Lower leg skin (tissue), 4 donors: ENCODE data around the gene TIGD1. TPM values are rescaled to one million over a fixed set of nuclear protein-coding genes. Genes with fewer than 3 reads are reported as not detected.

ENCODE experiments used
- DNase-seq, 2 donors: peaks; one replicate each; pipeline ENCODE4 v3.0.0-alpha.2; 2019; ENCODE audit warnings: low spot score in 2 of 2
- H3K4me3 ChIP-seq: fragments of 200-600 bp; sonication (generic); 2 replicates; pipeline ENCODE4 v1.5.1; 2017; ENCODE audit warnings: mild to moderate bottlenecking, low read depth; ENCODE audit not compliant: poor library complexity, severe bottlenecking
- CTCF ChIP-seq, 3 donors: fragments of 450-650 bp; IDR thresholded peaks; one replicate each; pipeline ENCODE4 v1.5.1; 2016; ENCODE audit warnings: antibody characterized with exemption in 3 of 3, mild to moderate bottlenecking in 3 of 3, moderate library complexity in 2 of 3
- POLR2A ChIP-seq, 2 donors: fragments of 450-650 bp; IDR thresholded peaks; one replicate each; pipeline ENCODE4 v1.6.1; 2016 to 2017; ENCODE audit warnings: antibody characterized with exemption in 2 of 2, mild to moderate bottlenecking in 1 of 2, moderate library complexity in 1 of 2
- WGBS, 2 donors: methylation state at CpG; one replicate each; pipeline ENCODE4 v1.1.5; 2018; 5-methylcytosine and 5-hydroxymethylcytosine counted together
- intact Hi-C: fragments of 100-400 bp; cut with DNase I; formaldehyde crosslinking; loops from one replicate; pipeline ENCODE4 v1.15.0; 2023; ENCODE audit warnings: low total_unique reads
- total RNA-seq, 4 donors: library from RNA; depleted of rRNA; stranded (reverse); fragments of >200 nt; gene quantifications; one replicate each; pipeline ENCODE4 v1.1.0, GENCODE V29; 2016

TIGD1 gene
- total RNA-seq, 4 donors from 2014 or later = 2.2 to 5.4 (median 5.1) TPM

GRCh38 chr2:232525791-232526371 lies 24.5 kb downstream of the TIGD1 start, which contains the start of gene CHRND:
TSS of gene CHRND (plus strand) at chr2:232526160. CDS start at chr2:232526216, 56 bp downstream.
- TF ChIP-seq CTCF (IDR thresholded peaks at IDR 0.05) (no peak), POLR2A (IDR thresholded peaks at IDR 0.05) (no peak)

GRCh38 chr2:232525199-232525598 lies 25.2 kb downstream of the TIGD1 start:
- WGBS, 2 donors = 72 to 97% methylated on average over 6 to 12 of the region's 14 CpGs
- no peak overlapping the region for H3K4me3 ChIP-seq
- no peak for DNase-seq
- intact Hi-C loops = no loop called here
- TF ChIP-seq CTCF (IDR thresholded peaks at IDR 0.05) = no peak

More at GRCh38 chr2:232525791-232526371, 24.5 kb downstream of the TIGD1 start, which contains the start of gene CHRND:
- intact Hi-C loops = no loop called here
- H3K4me3 ChIP-seq = no peak within 1 kb of the TSS
- no peak for DNase-seq
- 19 to 24% methylated on average over 9 to 11 of the region's 18 CpGs for WGBS, 2 donors

- WGBS, 2 donors = 73 to 77% methylated on average over 6 of the region's 6 CpGs
- H3K4me3 ChIP-seq = no peak overlapping the region
- intact Hi-C loops = no loop called here
- no peak for DNase-seq
- TF ChIP-seq POLR2A (IDR thresholded peaks at IDR 0.05) (no peak), CTCF (IDR thresholded peaks at IDR 0.05) (no peak)
Measured at GRCh38 chr2:232524771-232525170, 25.6 kb downstream of the TIGD1 start.

- TF ChIP-seq POLR2A (IDR thresholded peaks at IDR 0.05) (no peak), CTCF (IDR thresholded peaks at IDR 0.05) (no peak)
- no peak for DNase-seq
- H3K4me3 ChIP-seq = no peak overlapping the region
- 1 to 3% methylated on average over 47 to 51 of the region's 75 CpGs for whole genome bisulfite sequencing, 2 donors
- intact Hi-C loops = no loop called here
Measured at GRCh38 chr2:232523682-232524597, 26.4 kb downstream of the TIGD1 start.

GRCh38 chr2:232523402-232523681 lies 27.0 kb downstream of the TIGD1 start:
- intact Hi-C loops = no loop called here
- no peak for TF ChIP-seq CTCF (IDR thresholded peaks at IDR 0.05)
- TF ChIP-seq POLR2A (IDR thresholded peaks at IDR 0.05) = no peak
- WGBS, 2 donors = 5 to 16% methylated on average over 8 to 16 of the region's 16 CpGs
- DNase-seq = no peak
- H3K4me3 ChIP-seq = no peak overlapping the region
